Panc1 (cell line): Measurements from ENCODE around the gene CDS2. TPM values are rescaled to one million over a fixed set of nuclear protein-coding genes. Genes with fewer than 3 reads are reported as not detected.

Experiments used
- ATAC-seq: fragments of 200-7000 bp; cut with Tn5 transposase; 2 replicates; pipeline ENCODE4 v1.9.1; 2020; ENCODE audit warnings: mild to moderate bottlenecking, moderate library complexity
- BruUV-seq: library from RNA; stranded (reverse); fragments of 400-500 nt; replicated peaks from 2 replicates; lab custom pipeline; 2021; lab: Mats Ljungman, UMichigan
- CTCF ChIA-PET: fragments of 300-600 bp; sonication (Branson Sonifier 250); formaldehyde crosslinking; loops from one replicate; lab custom pipeline; 2022; ENCODE audit warnings: antibody characterized with exemption; lab: Charles Lee
- POLR2A ChIA-PET: fragments of 300-600 bp; sonication (Branson Sonifier 250); formaldehyde crosslinking; loops from one replicate; lab custom pipeline; 2022; ENCODE audit warnings: antibody characterized with exemption; lab: Charles Lee
- DNase-seq: peaks from one replicate; pipeline ENCODE4 v3.0.0-alpha.2; 2010; ENCODE audit warnings: low read depth, low spot score
- H3K27ac ChIP-seq: 2 replicates; pipeline ENCODE4 v1.5.1; 2011; ENCODE audit warnings: mild to moderate bottlenecking, low read length, inconsistent platforms
- H3K27me3 ChIP-seq: fragments of 200-500 bp; sonication (Bioruptor generic); 2 replicates; pipeline ENCODE4 v1.6.0; 2014; ENCODE audit warnings: low read length, inconsistent platforms; ENCODE audit not compliant: control insufficient read depth, insufficient read depth
- H3K36me3 ChIP-seq: fragments of 200-500 bp; sonication (Bioruptor generic); 2 replicates; pipeline ENCODE4 v1.5.1; 2014; ENCODE audit warnings: inconsistent platforms, mild to moderate bottlenecking, low read length, moderate library complexity; ENCODE audit not compliant: control insufficient read depth, insufficient read depth
- H3K4me1 ChIP-seq: 2 replicates; pipeline ENCODE4 v1.5.1; 2011; ENCODE audit warnings: inconsistent platforms, mild to moderate bottlenecking, low read length, moderate library complexity; ENCODE audit not compliant: control insufficient read depth, insufficient read depth
- H3K4me3 ChIP-seq, 2 experiments: 2 replicates each; pipeline ENCODE4 v1.5.1; 2011 to 2012; ENCODE audit warnings: low read depth in 2 of 2, low read length in 2 of 2, mild to moderate bottlenecking in 2 of 2, inconsistent platforms in 1 of 2, moderate library complexity in 1 of 2
- H3K9me3 ChIP-seq: fragments of 200-500 bp; sonication (Bioruptor generic); 2 replicates; pipeline ENCODE4 v1.5.1; 2014; ENCODE audit warnings: low read depth, mild to moderate bottlenecking, inconsistent platforms, low read length, moderate library complexity; ENCODE audit not compliant: control insufficient read depth, insufficient read depth
- CTCF ChIP-seq: fragments of 450-650 bp; IDR thresholded peaks from 2 replicates; pipeline ENCODE4 v1.5.1; 2017; ENCODE audit warnings: mild to moderate bottlenecking
- POLR2AphosphoS5 ChIP-seq: IDR thresholded peaks from 2 replicates; pipeline ENCODE4 v1.6.1; 2012; ENCODE audit warnings: mild to moderate bottlenecking, low read depth, low read length, moderate library complexity
- REST ChIP-seq, 2 experiments: IDR thresholded peaks; 2 replicates each; pipeline ENCODE4 v1.6.1; 2011 to 2012; ENCODE audit warnings: low read depth in 2 of 2, control low read depth in 1 of 2, low read length in 1 of 2, mild to moderate bottlenecking in 1 of 2, moderate library complexity in 1 of 2; ENCODE audit not compliant: insufficient read depth in 1 of 2
- SIN3A ChIP-seq: IDR thresholded peaks from 2 replicates; pipeline ENCODE4 v1.6.1; 2012; ENCODE audit warnings: low read depth, mild to moderate bottlenecking, low read length, moderate library complexity, borderline replicate concordance; ENCODE audit not compliant: insufficient read depth
- TCF7L2 ChIP-seq: IDR thresholded peaks from 2 replicates; pipeline ENCODE4 v1.6.1; 2011; ENCODE audit warnings: mild to moderate bottlenecking, low read depth, low read length, inconsistent platforms
- in situ Hi-C: cut with HindIII; loops from 2 replicates; pipeline ENCODE4 v1.10.0; 2016; ENCODE audit warnings: low sequenced_read_pairs, low pct_unique_long_range_greater_than_20kb
- intact Hi-C: fragments of 100-400 bp; cut with micrococcal nuclease; formaldehyde crosslinking; loops from one replicate; pipeline ENCODE4 v1.10.0; 2022; ENCODE audit not compliant: unreplicated experiment
- total RNA-seq: library from RNA; stranded (reverse); gene quantifications from one replicate; pipeline ENCODE4 v1.2.1, GENCODE V29; 2021; ENCODE audit not compliant: unreplicated experiment

CDS2 gene
- total RNA-seq, 1 experiment from 2014 or later = 54.0 TPM

- POLR2A ChIA-PET = no interaction called here
Observed at GRCh38 chr20:5090191-5090590, 36.6 kb upstream of the CDS2 start.

GRCh38 chr20:5091902-5092301, 34.9 kb upstream of the CDS2 start:
- TF ChIP-seq TCF7L2 = no peak
- TF ChIP-seq POLR2AphosphoS5 = no peak
- TF ChIP-seq CTCF = no peak
- no peak for TF ChIP-seq SIN3A
- TF ChIP-seq REST (IDR thresholded peaks at IDR 0.05; ENCODE audit: insufficient read depth in 1 of 2, low read depth in 2 of 2, low read length in 1 of 2) = no peak
- Histone ChIP-seq H3K27me3 (no peaks in the 10 kb centered on the region), H3K4me3 (no peak overlapping the region), H3K36me3 (no peaks in the 10 kb centered on the region), H3K4me1 (no peaks in the 10 kb centered on the region), H3K9me3 (no peaks in the 10 kb centered on the region), H3K27ac (no peak overlapping the region)
- CTCF ChIA-PET = no interaction called here
- ATAC-seq = no peak
- no TSS peak for BruUV-seq
- in situ Hi-C loops = no loop called here
- DNase-seq = no peak
- intact Hi-C loops = no loop called here
- POLR2A ChIA-PET = no interaction called here

More at GRCh38 chr20:5090191-5090590, 36.6 kb upstream of the CDS2 start:
- intact Hi-C loops = no loop called here
- no peak for TF ChIP-seq SIN3A
- no peak for TF ChIP-seq REST (IDR thresholded peaks at IDR 0.05; ENCODE audit: insufficient read depth in 1 of 2, low read depth in 2 of 2, low read length in 1 of 2)
- TF ChIP-seq TCF7L2 = no peak
- TF ChIP-seq CTCF = no peak
- TF ChIP-seq POLR2AphosphoS5 = no peak
- no peaks in the 10 kb centered on the region for H3K9me3 ChIP-seq
- no peaks in the 10 kb centered on the region for H3K4me1 ChIP-seq
- BruUV-seq = no TSS peak
- H3K27me3 ChIP-seq = no peaks in the 10 kb centered on the region
- no peak; the same call in 1 of the 2 replicates for ATAC-seq
- no peaks in the 10 kb centered on the region for H3K36me3 ChIP-seq
- H3K27ac ChIP-seq = no peak overlapping the region
- in situ Hi-C loops = no loop called here
- no peak for DNase-seq
- no peak overlapping the region for H3K4me3 ChIP-seq
- CTCF ChIA-PET = no interaction called here
